Stimulated activated CD4-positive, alpha-beta T cell treated with anti-CD3 and anti-CD28 coated beads, Interleukin-15, amount 100 ng/mL, for 48 hours (primary cell): ENCODE measurements around the gene OSM.
"Not testable (repeated sequence)": the region's sequence is repeated elsewhere in the genome, so short reads cannot be mapped to it uniquely, and the experiment has no call there.

Experiments
- DNase-seq, 2 donors: peaks; one replicate each; pipeline ENCODE4 v3.0.0-alpha.2; 2020; ENCODE audit warnings: low read depth in 2 of 2

OSM gene

GRCh38 chr22:30227438-30228228, 39.0 kb downstream of the OSM start:
- DNase-seq = no peak

DNA sequence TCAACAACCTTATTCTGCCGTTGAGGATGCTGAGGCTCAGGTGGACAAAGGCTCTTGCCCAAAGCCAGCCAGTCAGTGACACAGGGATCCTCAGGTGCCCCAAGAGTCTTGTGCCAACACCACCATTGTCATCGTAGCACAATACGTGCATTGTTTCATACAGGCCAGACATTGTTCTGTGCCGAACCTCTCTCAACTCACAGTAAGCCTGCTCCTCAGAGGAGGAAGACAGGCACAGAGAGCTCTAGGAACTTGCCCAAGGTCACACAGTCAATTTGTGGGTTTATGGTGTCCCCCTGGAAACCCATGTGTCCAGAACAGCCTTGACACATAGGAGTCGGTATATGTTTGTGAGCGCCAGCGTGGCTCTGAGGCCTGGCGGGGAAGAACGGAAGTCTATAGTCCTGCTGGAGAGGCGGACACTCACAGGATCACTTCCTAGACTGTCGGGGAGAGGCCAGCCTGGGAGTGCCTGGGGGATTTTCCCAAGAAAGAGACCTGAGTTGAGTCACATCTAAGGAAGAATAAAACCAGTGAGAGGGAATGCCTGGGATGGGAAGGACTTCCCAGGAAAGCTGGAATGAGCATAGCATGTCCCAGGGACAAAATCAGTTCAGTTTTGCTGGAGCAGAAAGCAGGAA, 40.3 kb downstream of the OSM start:
- no peak for DNase-seq

DNA sequence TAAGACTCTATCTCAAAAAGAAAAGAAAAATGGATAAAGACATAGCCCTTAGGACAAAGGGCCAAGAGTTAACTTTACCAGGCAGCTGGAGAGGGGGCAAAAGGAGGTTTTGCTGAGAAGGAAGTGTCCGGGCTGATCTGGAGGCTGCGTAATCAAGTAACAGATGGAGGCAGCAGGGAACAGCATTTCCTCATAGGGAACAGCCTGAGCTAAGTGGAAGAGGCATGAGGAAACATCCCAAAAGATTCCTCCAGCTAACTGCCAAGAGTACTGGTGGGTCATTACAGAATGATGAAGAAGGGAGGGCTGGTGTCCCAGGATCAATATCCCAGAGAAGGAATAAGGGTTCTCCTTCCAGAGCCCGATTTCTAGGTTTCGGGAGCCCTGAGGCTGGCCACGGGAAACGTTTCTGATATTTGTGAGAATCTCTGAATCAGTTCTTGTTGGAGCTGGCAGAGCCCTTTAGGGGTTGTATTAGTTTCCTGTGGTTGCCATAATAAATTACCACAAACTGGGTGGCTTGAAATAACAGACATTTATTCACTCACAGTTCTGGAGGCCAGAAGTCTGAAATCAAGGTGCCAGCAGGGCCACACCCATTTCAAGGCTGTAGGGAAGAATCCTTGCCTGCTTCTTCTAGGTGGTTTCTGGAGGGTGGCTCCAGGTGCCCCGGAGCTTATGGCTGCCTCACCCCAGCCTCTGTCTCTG, 41.3 kb downstream of the OSM start:
- DNase-seq = no peak

GRCh38 chr22:30224161-30224857, 42.3 kb downstream of the OSM start:
- no peak for DNase-seq

GRCh38 chr22:30223303-30223702, 43.3 kb downstream of the OSM start:
- DNase-seq = no peak

GRCh38 chr22:30222321-30222720, 44.3 kb downstream of the OSM start:
- no peak for DNase-seq

GRCh38 chr22:30221121-30221992, 45.3 kb downstream of the OSM start:
- peak in 1 of 2 donors; percentile 23 for DNase-seq

DNA sequence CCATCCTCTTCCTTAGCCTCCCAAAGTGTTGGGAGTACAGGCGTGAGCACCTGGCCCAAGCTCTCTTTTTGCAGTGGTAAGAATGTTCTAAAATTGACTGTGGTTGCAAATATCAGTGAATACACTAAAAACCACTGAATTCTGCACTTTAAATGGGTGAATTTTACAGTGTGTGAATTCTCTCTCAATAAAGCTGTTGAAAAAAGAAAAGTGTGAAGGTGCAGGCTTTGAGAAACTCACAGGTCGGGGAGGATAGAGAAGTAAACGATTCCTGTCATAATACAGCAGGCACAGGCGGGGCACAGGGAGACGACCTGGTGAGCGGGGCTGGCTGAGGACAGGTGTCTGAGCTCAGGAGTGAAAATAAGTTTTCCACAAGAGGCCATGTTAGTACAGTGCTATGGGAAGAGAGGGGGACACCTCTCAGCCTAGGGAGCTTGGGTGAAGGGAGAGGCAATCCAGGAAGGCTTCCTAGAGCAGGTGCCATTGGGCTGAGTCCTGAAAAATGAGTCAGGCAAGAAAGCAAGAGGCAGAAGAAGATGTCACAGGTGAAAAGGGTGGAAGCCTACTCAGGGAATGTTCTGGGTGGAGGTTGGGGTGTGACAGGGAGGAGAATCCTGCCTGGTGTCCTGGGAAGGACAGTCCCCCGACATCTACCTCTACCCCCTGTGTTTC, 46.2 kb downstream of the OSM start:
- DNase-seq = no peak

GRCh38 chr22:30219668-30220278, 46.9 kb downstream of the OSM start:
- DNase-seq = no peak

DNA sequence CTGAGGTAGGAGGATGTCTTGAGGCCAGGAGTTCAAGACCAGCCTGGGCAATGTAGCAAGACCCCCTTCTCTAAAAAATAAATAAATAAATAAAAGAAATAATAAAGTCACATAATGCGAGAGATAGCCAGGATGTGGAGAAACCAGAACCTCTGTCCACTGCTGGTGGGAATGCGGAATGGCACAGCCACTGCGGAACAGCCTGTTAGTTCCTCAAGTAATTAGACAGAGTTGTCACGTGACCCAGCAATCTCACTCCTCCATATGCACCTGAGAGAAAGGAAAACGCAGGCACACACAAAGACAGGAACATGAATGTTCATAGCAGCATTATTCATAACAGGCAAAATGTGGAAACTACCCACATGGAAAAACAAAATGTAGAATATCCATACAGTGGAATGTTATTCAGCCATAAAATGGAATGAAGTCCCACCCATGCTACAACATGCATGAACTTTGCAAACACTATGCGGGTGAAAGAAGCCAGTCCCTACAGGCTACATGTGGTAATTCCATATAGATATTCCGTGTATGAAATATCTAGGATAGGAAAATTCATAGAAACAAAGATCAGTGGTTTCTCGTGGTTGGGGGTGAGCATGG, 47.5 kb downstream of the OSM start:
- no peak for DNase-seq

DNA sequence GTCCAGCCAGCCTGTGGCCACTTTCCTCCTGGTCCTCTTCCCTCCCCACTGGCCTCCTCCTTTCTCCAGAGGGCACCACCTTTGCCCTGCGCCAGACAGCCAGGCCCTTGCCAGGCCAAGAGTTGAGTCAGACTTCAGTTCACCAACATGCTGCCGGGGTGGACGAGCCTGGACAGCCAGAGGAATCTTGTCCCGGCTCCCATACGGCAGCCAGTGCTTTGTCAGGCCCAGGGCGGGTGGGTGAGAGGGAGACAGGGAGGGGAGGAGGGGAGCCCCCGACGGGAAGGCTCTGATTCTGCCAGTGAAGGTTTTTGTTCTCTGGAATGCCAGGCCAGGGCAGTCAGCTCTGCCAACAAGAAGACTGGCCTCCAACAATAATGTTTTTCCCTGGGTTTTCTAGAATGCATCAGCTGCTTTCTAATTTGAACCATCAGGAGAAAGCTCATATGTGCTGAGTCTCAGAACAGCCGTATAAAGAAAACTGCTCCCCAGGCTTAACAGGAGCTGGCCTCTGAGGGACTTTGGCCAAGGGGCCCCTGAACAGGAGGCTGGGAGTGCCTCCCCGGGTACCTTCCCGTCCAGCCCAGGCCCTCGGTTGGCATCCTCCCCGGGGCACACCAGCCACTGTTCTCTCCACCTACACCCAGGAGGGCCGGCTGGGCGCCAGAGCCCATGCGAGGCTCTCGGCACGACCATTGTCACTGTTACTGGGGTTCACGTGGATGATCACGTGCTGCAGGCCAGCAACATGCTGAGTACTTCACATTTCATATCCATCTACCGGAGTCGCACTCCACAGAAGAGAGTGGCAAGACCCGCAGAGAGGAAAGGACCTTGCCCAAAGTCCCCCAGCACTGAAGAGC, 48.7 kb downstream of the OSM start:
- DNase-seq = no peak

DNA sequence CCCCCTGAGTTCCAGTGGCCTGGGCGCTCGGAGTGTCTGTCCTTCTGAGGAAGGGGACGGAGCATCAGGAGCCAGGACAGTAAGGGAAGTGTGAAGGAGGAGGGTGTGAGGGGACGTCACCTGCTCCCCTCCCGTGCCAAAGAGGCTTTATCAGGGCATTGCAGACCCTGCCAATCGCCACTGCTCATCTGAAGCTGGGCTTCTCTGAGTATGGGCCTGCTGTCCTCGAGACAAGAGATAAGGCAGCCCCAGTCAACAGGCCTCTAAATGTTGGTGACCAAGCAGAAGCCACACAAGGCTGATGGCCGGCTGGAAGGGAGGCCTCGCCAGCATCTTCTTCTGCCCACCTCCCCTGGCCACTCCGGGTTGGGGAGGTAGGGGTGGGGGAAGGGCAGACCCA, 49.9 kb downstream of the OSM start:
- DNase-seq = no peak

DNA sequence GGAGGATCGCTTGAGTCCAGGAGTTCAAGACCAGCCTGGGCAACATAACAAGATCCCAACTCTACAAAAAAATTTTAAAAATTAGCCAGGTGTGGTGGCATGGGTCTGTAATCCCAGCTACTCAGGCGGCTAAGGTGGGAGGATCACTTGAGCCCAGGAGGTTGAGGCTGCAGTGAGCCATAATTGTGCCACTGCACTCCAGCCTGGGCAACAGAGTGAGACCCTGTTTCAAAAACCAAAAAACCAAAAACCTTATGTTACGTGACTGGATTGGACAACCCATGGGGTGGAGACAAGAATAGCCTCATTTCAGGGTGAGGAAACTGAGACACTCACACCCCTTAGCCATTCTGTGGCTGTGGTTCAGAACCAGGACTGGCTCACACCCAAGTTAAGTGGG, 50.4 kb downstream of the OSM start:
- DNase-seq = not testable (repeated sequence)

- DNase-seq = no peak
Measured at GRCh38 chr22:30214703-30215407, 51.8 kb downstream of the OSM start.

DNA sequence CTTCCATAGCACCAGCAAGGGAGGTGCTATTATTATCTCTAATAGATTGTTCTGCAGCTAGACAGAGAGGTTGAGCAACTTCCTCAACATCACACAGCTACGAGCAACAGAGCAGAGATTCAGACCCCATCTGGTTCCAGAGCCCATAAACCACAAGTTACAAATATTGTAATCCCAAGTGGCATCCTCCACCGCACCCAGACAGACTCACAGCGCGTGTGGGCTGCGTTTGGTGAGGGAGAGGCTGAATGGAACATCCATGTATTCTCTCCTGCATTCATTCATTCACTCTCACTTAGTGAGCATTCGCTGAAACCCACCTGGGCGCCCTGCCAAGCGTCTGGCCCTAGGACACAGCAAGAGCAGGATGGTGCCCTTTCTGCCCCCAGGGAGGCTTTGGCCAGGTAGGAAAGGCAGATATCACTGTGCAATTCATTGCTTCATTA, 53.6 kb downstream of the OSM start:
- no peak for DNase-seq
